K562 (cell line): ENCODE data around the gene WASF2. TPM values are rescaled to one million over a fixed set of nuclear protein-coding genes. Genes with fewer than 3 reads are reported as not detected.
A peak's percentile ranks its signal among the peaks of the same experiment; 100 is the strongest.

Source experiments
- ATAC-seq: fragments of 200-7000 bp; cut with Tn5 transposase; 3 replicates; pipeline ENCODE4 v1.9.1; 2020; ENCODE audit warnings: moderate library complexity
- BruUV-seq: library from RNA; stranded (reverse); fragments of 400-500 nt; replicated peaks from 2 replicates; lab custom pipeline; 2021; lab: Mats Ljungman, UMichigan
- CTCF ChIA-PET: fragments of 300-600 bp; formaldehyde crosslinking; extraction: SDS; loops from one replicate; lab custom pipeline; 2021; ENCODE audit warnings: low intra/inter-chr PET ratio; lab: Yijun Ruan, JAX
- POLR2A ChIA-PET: fragments of 300-600, 350-650 bp; sonication (Branson Sonifier 250); formaldehyde crosslinking; extraction: SDS; loops from one replicate; lab custom pipeline; 2021; ENCODE audit warnings: antibody characterized with exemption, inconsistent platforms; lab: Yijun Ruan, JAX
- DNase-seq, 4 experiments: peaks; one replicate each; pipeline versions ENCODE4 v3.0.0 to v3.0.0-alpha.2; 2011 to 2018; ENCODE audit warnings: low spot score in 3 of 4, mixed read lengths in 3 of 4; ENCODE audit errors: extremely low read depth in 1 of 4
- FAIRE-seq: peaks from 2 replicates; lab custom pipeline; 2011; peaks lifted over from hg19 to GRCh38; lab: Jason Lieb, UNC
- H2AFZ ChIP-seq: 2 replicates; pipeline ENCODE4 v1.6.0; 2011; ENCODE audit warnings: low read depth, low read length, control low read depth, inconsistent platforms
- H3K27ac ChIP-seq: fragments of 200-600 bp; 3 replicates; pipeline ENCODE4 v1.8.0; 2011; ENCODE audit warnings: low read depth, mild to moderate bottlenecking, control low read depth, inconsistent platforms, low read length, moderate library complexity, mixed read lengths; ENCODE audit errors: extremely low read depth
- H3K27me3 ChIP-seq, 2 experiments: fragments of 300-600 bp in 1 of 2; 2 replicates in 1 of 2; 3 replicates in 1 of 2; pipeline versions ENCODE4 v1.6.0 to v1.8.0; 2011; ENCODE audit warnings: inconsistent platforms in 2 of 2, low read length in 2 of 2, mild to moderate bottlenecking in 1 of 2, mixed read lengths in 1 of 2, moderate library complexity in 1 of 2; ENCODE audit not compliant: control insufficient read depth in 2 of 2, insufficient read depth in 2 of 2
- H3K36me3 ChIP-seq: fragments of 300-600 bp; 3 replicates; pipeline ENCODE4 v1.8.0; 2011; ENCODE audit warnings: mild to moderate bottlenecking, low read length, inconsistent platforms; ENCODE audit not compliant: control insufficient read depth, insufficient read depth
- H3K4me1 ChIP-seq, 2 experiments: fragments of 200-600 bp in 1 of 2; replicated peaks in 1 of 2; 2 replicates in 1 of 2; 3 replicates in 1 of 2; pipeline versions ENCODE4 v1.5.1 to v1.8.0; 2011; ENCODE audit warnings: inconsistent platforms in 2 of 2, low read length in 2 of 2, mild to moderate bottlenecking in 1 of 2, mixed read lengths in 1 of 2, moderate library complexity in 1 of 2; ENCODE audit not compliant: control insufficient read depth in 2 of 2, insufficient read depth in 2 of 2
- H3K4me2 ChIP-seq: 2 replicates; pipeline ENCODE4 v1.6.1; 2011; ENCODE audit warnings: low read length, control low read depth, inconsistent platforms, mixed read lengths; ENCODE audit not compliant: insufficient read depth
- H3K4me3 ChIP-seq: fragments of 200-600 bp; sonication (generic), shearing (Covaris generic); 2 replicates; pipeline ENCODE4 v1.5.1; 2016; ENCODE audit warnings: control low read depth, inconsistent platforms
- H3K79me2 ChIP-seq: fragments of 200-600 bp; 3 replicates; pipeline ENCODE4 v1.8.0; 2011; ENCODE audit warnings: low read length, inconsistent platforms; ENCODE audit not compliant: control insufficient read depth, insufficient read depth
- H3K9ac ChIP-seq, 2 experiments: 2 replicates each; pipeline versions ENCODE4 v1.6.0 to v1.6.1; 2011; ENCODE audit warnings: low read depth in 2 of 2, low read length in 2 of 2, control low read depth in 1 of 2, inconsistent platforms in 1 of 2, mild to moderate bottlenecking in 1 of 2, mixed read lengths in 1 of 2; ENCODE audit not compliant: insufficient read depth in 1 of 2
- H3K9me1 ChIP-seq: one replicate; pipeline ENCODE4 v1.6.0; 2011; ENCODE audit warnings: inconsistent platforms, mild to moderate bottlenecking, low read length, moderate library complexity; ENCODE audit not compliant: control insufficient read depth, insufficient read depth
- H3K9me3 ChIP-seq: replicated peaks from 2 replicates; pipeline ENCODE4 v1.5.1; 2011; ENCODE audit warnings: low read depth, low read length, inconsistent platforms; ENCODE audit not compliant: control insufficient read depth, insufficient read depth
- H4K20me1 ChIP-seq: replicated peaks from 2 replicates; pipeline ENCODE4 v1.6.1; 2011; ENCODE audit warnings: low read length, inconsistent platforms, mixed read lengths; ENCODE audit not compliant: control insufficient read depth, insufficient read depth
- ATF1 ChIP-seq, 2 experiments: fragments of 450-650 bp in 1 of 2; IDR thresholded peaks; 2 replicates each; pipeline ENCODE4 v1.6.1; 2016; ENCODE audit warnings: missing compliant biosample characterization in 1 of 2, missing genetic modification characterization in 1 of 2
- CHD4 ChIP-seq: fragments of 200-600 bp; sonication (generic); IDR thresholded peaks from 3 replicates; pipeline ENCODE4 v1.6.1; 2012; ENCODE audit warnings: low read depth, mild to moderate bottlenecking, mixed read lengths, low read length, inconsistent platforms; ENCODE audit not compliant: insufficient read depth, insufficient replicate concordance, poor library complexity, severe bottlenecking
- HDAC1 ChIP-seq, 2 experiments: fragments of 450-650 bp; IDR thresholded peaks; 2 replicates each; pipeline ENCODE4 v1.6.1; 2016 to 2017; ENCODE audit warnings: inconsistent platforms in 1 of 2, mild to moderate bottlenecking in 1 of 2, moderate library complexity in 1 of 2
- HMGN3 ChIP-seq: IDR thresholded peaks from 2 replicates; pipeline ENCODE4 v1.6.1; 2011; ENCODE audit warnings: borderline replicate concordance, low read depth, mild to moderate bottlenecking, mixed read lengths, low read length; ENCODE audit not compliant: insufficient read length; ENCODE audit errors: extremely low read depth
- HOXB6 ChIP-seq: fragments of 250-450 bp; sonication (Bioruptor Pico); IDR thresholded peaks from 2 replicates; pipeline ENCODE4 v1.5.1; 2022; ENCODE audit warnings: mild to moderate bottlenecking, borderline replicate concordance
- KHSRP ChIP-seq: fragments of 450-650 bp; IDR thresholded peaks from 2 replicates; pipeline ENCODE4 v1.6.1; 2017
- MTA2 ChIP-seq: fragments of 450-650 bp; IDR thresholded peaks from 2 replicates; pipeline ENCODE4 v1.6.1; 2016; ENCODE audit warnings: low read depth
- SUPT5H ChIP-seq: fragments of 450-650 bp; IDR thresholded peaks from 2 replicates; pipeline ENCODE4 v1.6.1; 2016
- ZKSCAN1 ChIP-seq: fragments of 150-350 bp; IDR thresholded peaks from 2 replicates; pipeline ENCODE4 v1.6.1; 2016; ENCODE audit warnings: low read depth, low read length
- ZNF347 ChIP-seq: fragments of 450-650 bp; formaldehyde crosslinking; IDR thresholded peaks from 2 replicates; pipeline ENCODE4 v1.4.0; 2020; ENCODE audit warnings: low read depth, mild to moderate bottlenecking, moderate library complexity
- ZNF668 ChIP-seq: fragments of 250-450 bp; sonication (Bioruptor Pico); IDR thresholded peaks from 2 replicates; pipeline ENCODE4 v1.8.0; 2022; ENCODE audit warnings: mild to moderate bottlenecking, inconsistent platforms
- WGBS: fragments of 100-300 bp; shearing (Covaris generic); methylation state at CpG from one replicate; pipeline ENCODE4 v1.1.6; 2016; ENCODE audit warnings: low coverage, mixed read lengths; ENCODE audit not compliant: insufficient coverage; ENCODE audit errors: missing lambda C conversion rate; 5-methylcytosine and 5-hydroxymethylcytosine counted together
- in situ Hi-C: fragments of 300-500 bp; cut with MboI; formaldehyde crosslinking; loops from 4 replicates; pipeline ENCODE4 v1.15.0; 2018; ENCODE audit warnings: inconsistent platforms, mixed read lengths
- intact Hi-C: fragments of 100-400 bp; cut with micrococcal nuclease; formaldehyde crosslinking; loops from 2 replicates; pipeline ENCODE4 v1.14.2; 2022
- polyA plus RNA-seq, 8 experiments: library from polyadenylated mRNA; depleted of rRNA in 4 of 8; stranded (reverse) in 5 of 8; unstranded in 3 of 8; fragments of >200 nt; fragmentation: Nextera tagmentation in 2 of 8; fragmentation: Illumina TruSeq in 1 of 8; extraction: Ambion mirVana in 2 of 8; extraction: Trizol in 1 of 8; gene quantifications; 2 replicates each; pipeline versions ENCODE4 v1.2.1 to v1.2.3, GENCODE V29; 2011 to 2014; ENCODE audit warnings: inconsistent platforms in 1 of 8, missing spikeins in 1 of 8
- total RNA-seq, 7 experiments: library from RNA; depleted of rRNA in 6 of 7; stranded (reverse); fragments of >200 nt in 6 of 7; fragmentation: Illumina TruSeq in 2 of 7; extraction: Trizol in 2 of 7; gene quantifications; 2 replicates each; pipeline versions ENCODE4 v1.2.1 to v1.2.3, GENCODE V29; 2011 to 2021; ENCODE audit warnings: low replicate concordance in 1 of 7
- TF ChIP-seq, protein P1 (sequence below): sonication (generic); formaldehyde crosslinking; IDR thresholded peaks from 2 replicates; pipeline ENCODE4 v1.8.1; 2023; ENCODE audit warnings: mild to moderate bottlenecking, missing genetic modification reagents, moderate library complexity
- TF ChIP-seq, protein P2 (sequence below): fragments of 250-450 bp; sonication (Bioruptor Pico); IDR thresholded peaks from 2 replicates; pipeline ENCODE4 v1.8.0; 2021; ENCODE audit warnings: borderline replicate concordance, mild to moderate bottlenecking, moderate library complexity; ENCODE audit not compliant: poor library complexity, severe bottlenecking

The WASF2 gene
- total and polyA plus RNA-seq, 9 of the 15 experiments (the other 6 are each of a cell fraction or from before 2014, with no cell fraction given), result 8.2 to 163 (median 31.2) TPM

- DNase-seq (no peak), FAIRE-seq (no peak), ATAC-seq (no peak)
- TF ChIP-seq ZKSCAN1 (no peak), HMGN3 (no peak), MTA2 (no peak), ATF1 (CRISPR knock-in tag; IDR thresholded peaks at IDR 0.05) (no peak), ATF1 (tag; IDR thresholded peaks at IDR 0.05) (no peak), ZNF347 (CRISPR knock-in tag) (no peak), HOXB6 (no peak), KHSRP (no peak), SUPT5H (no peak), HDAC1 (IDR thresholded peaks at IDR 0.05) (no peak), CHD4 (no peak), ZNF668 (no peak)
- TF ChIP-seq, protein P1, sequence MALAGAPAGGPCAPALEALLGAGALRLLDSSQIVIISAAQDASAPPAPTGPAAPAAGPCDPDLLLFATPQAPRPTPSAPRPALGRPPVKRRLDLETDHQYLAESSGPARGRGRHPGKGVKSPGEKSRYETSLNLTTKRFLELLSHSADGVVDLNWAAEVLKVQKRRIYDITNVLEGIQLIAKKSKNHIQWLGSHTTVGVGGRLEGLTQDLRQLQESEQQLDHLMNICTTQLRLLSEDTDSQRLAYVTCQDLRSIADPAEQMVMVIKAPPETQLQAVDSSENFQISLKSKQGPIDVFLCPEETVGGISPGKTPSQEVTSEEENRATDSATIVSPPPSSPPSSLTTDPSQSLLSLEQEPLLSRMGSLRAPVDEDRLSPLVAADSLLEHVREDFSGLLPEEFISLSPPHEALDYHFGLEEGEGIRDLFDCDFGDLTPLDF (CRISPR knock-in tag), result no peak
- TF ChIP-seq, protein P2, sequence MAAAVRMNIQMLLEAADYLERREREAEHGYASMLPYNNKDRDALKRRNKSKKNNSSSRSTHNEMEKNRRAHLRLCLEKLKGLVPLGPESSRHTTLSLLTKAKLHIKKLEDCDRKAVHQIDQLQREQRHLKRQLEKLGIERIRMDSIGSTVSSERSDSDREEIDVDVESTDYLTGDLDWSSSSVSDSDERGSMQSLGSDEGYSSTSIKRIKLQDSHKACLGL (CRISPR knock-in tag), result no peak
- H3K79me2 ChIP-seq, result peaks cover 22% of the 10 kb centered on the region
- no peak overlapping the region for H3K4me3 ChIP-seq
- no peak overlapping the region for H3K9ac ChIP-seq
- H3K9me1 ChIP-seq, result peaks cover 3% of the 10 kb centered on the region
- no peaks in the 10 kb centered on the region for H3K9me3 ChIP-seq
- 90% methylated on average over 3 of the region's 3 CpGs for WGBS
- intact Hi-C loops, result loop anchor here (5.0 kb wide), 2 partner anchors 75 to 190 kb away; partner anchors contain the start of gene WASF2
- ChIA-PET POLR2A (interaction anchor here (1.2 kb wide), 1 partner anchor 15 kb away, joined by 3 read pairs; no protein-coding TSS in a partner anchor), CTCF (interaction anchor here (2.4 kb wide), 1 partner anchor 188 kb away, joined by 21 read pairs; no protein-coding TSS in a partner anchor)
- no peak overlapping the region for H2AFZ ChIP-seq
- peak overlapping the region; percentile 25; the same call in 1 of the 3 replicates for H3K27ac ChIP-seq
- H3K4me2 ChIP-seq, result no peak overlapping the region
- H3K36me3 ChIP-seq, result peaks cover 79% of the 10 kb centered on the region
- BruUV-seq, result no TSS peak
- no peaks in the 10 kb centered on the region; a peak in 1 of 5 replicates for H3K4me1 ChIP-seq
- no peaks in the 10 kb centered on the region for H4K20me1 ChIP-seq
- no peaks in the 10 kb centered on the region for H3K27me3 ChIP-seq
- in situ Hi-C loops, result no loop called here
Observed at GRCh38 chr1:27417713-27418112, 72.3 kb downstream of the WASF2 start.
